Endothelial cell of umbilical vein (primary cell): ENCODE measurements around the gene ELAPOR2. TPM values are rescaled to one million over a fixed set of nuclear protein-coding genes. Genes with fewer than 3 reads are reported as not detected.

ENCODE experiments used
- BruUV-seq: library from RNA; stranded (reverse); fragments of 400-500 nt; replicated peaks from 2 replicates; lab custom pipeline; 2021; lab: Mats Ljungman, UMichigan
- CTCF ChIA-PET: fragments of 300-600, 350-600 bp; sonication (Branson Sonifier 250); formaldehyde crosslinking; loops from one replicate; lab custom pipeline; 2021; ENCODE audit warnings: antibody characterized with exemption, inconsistent platforms; lab: Charles Lee
- POLR2A ChIA-PET: fragments of 300-600, 350-600 bp; sonication (Branson Sonifier 250); formaldehyde crosslinking; loops from one replicate; lab custom pipeline; 2021; ENCODE audit warnings: antibody characterized with exemption, inconsistent platforms; lab: Charles Lee
- DNase-seq: peaks from one replicate; pipeline ENCODE4 v3.0.0-alpha.2; 2011; ENCODE audit warnings: low read depth, low spot score
- FAIRE-seq: peaks from 2 replicates; lab custom pipeline; 2011; peaks lifted over from hg19 to GRCh38; lab: Jason Lieb, UNC
- H2AFZ ChIP-seq: 2 replicates; pipeline ENCODE4 v1.6.0; 2012; ENCODE audit warnings: low read depth, low read length, control low read depth, inconsistent platforms
- H3K27ac ChIP-seq: 2 replicates; pipeline ENCODE4 v1.5.1; 2011; ENCODE audit warnings: low read depth, mild to moderate bottlenecking, control low read depth, low read length, moderate library complexity; ENCODE audit not compliant: insufficient read depth
- H3K27me3 ChIP-seq, 2 experiments: 2 replicates each; pipeline versions ENCODE4 v1.6.0 to v1.6.1; 2011; ENCODE audit warnings: low read length in 2 of 2, mixed read lengths in 1 of 2; ENCODE audit not compliant: control insufficient read depth in 2 of 2, insufficient read depth in 2 of 2
- H3K36me3 ChIP-seq, 2 experiments: 2 replicates in 1 of 2; 3 replicates in 1 of 2; pipeline ENCODE4 v1.5.1; 2011; ENCODE audit warnings: low read length in 2 of 2, mild to moderate bottlenecking in 1 of 2, moderate library complexity in 1 of 2; ENCODE audit not compliant: control insufficient read depth in 2 of 2, insufficient read depth in 2 of 2; ENCODE audit errors: extremely low read depth in 1 of 2
- H3K4me1 ChIP-seq: 3 replicates; pipeline ENCODE4 v1.5.1; 2011; ENCODE audit warnings: mild to moderate bottlenecking, low read length; ENCODE audit not compliant: control insufficient read depth, insufficient read depth; ENCODE audit errors: extremely low read depth
- H3K4me2 ChIP-seq: 2 replicates; pipeline ENCODE4 v1.6.1; 2011; ENCODE audit warnings: low read length, control low read depth, mixed read lengths; ENCODE audit not compliant: insufficient read depth
- H3K4me3 ChIP-seq, 3 experiments: fragments of 200-600 bp in 1 of 3; sonication (generic), shearing (Covaris generic) in 1 of 3; replicated peaks in 1 of 3; 2 replicates each; pipeline ENCODE4 v1.5.1; 2011 to 2016; ENCODE audit warnings: control low read depth in 3 of 3, low read length in 3 of 3, mild to moderate bottlenecking in 2 of 3, inconsistent platforms in 1 of 3, low read depth in 1 of 3, moderate library complexity in 1 of 3; ENCODE audit not compliant: insufficient read depth in 1 of 3
- H3K79me2 ChIP-seq: 2 replicates; pipeline ENCODE4 v1.6.0; 2012; ENCODE audit warnings: low read length, inconsistent platforms; ENCODE audit not compliant: control insufficient read depth, insufficient read depth
- H3K9ac ChIP-seq: replicated peaks from 2 replicates; pipeline ENCODE3; 2011; ENCODE audit warnings: low read length, control low read depth; ENCODE audit not compliant: insufficient read depth; ENCODE audit errors: extremely low read depth
- H3K9me1 ChIP-seq: replicated peaks from 3 replicates; pipeline ENCODE4 v1.6.0; 2011; ENCODE audit warnings: mild to moderate bottlenecking, low read length; ENCODE audit not compliant: control insufficient read depth, insufficient read depth; ENCODE audit errors: extremely low read depth
- H3K9me3 ChIP-seq: replicated peaks from 2 replicates; pipeline ENCODE4 v1.5.1; 2012; ENCODE audit warnings: low read length, inconsistent platforms; ENCODE audit not compliant: control insufficient read depth, insufficient read depth
- H4K20me1 ChIP-seq: replicated peaks from 2 replicates; pipeline ENCODE3; 2011; ENCODE audit warnings: mild to moderate bottlenecking, low read length; ENCODE audit not compliant: control insufficient read depth, insufficient read depth; ENCODE audit errors: extremely low read depth
- CTCF ChIP-seq, 2 donors: IDR thresholded peaks; 1 replicate in 1 of 2; 2 replicates in 1 of 2; pipeline ENCODE4 v1.5.1; 2011; ENCODE audit warnings: low read length in 2 of 2, mild to moderate bottlenecking in 2 of 2, moderate library complexity in 2 of 2, control low read depth in 1 of 2, inconsistent platforms in 1 of 2, low read depth in 1 of 2; ENCODE audit not compliant: insufficient read depth in 1 of 2; ENCODE audit errors: extremely low read depth in 1 of 2
- EZH2 ChIP-seq: IDR thresholded peaks from 2 replicates; pipeline ENCODE4 v1.6.1; 2012; ENCODE audit warnings: borderline replicate concordance, low read depth, mild to moderate bottlenecking, moderate library complexity, low read length, inconsistent platforms; ENCODE audit not compliant: severe bottlenecking
- FOS ChIP-seq: IDR thresholded peaks from 2 replicates; pipeline ENCODE4 v1.6.1; 2011; ENCODE audit warnings: mild to moderate bottlenecking, low read length, moderate library complexity, borderline replicate concordance; ENCODE audit not compliant: insufficient read depth
- GATA2 ChIP-seq: IDR thresholded peaks from 2 replicates; pipeline ENCODE4 v1.7.0; 2011; ENCODE audit warnings: low read depth, mild to moderate bottlenecking, moderate library complexity, mixed read lengths, low read length; ENCODE audit not compliant: insufficient read length, insufficient read depth
- JUN ChIP-seq: IDR thresholded peaks from 2 replicates; pipeline ENCODE4 v1.6.1; 2011; ENCODE audit warnings: borderline replicate concordance, low read depth; ENCODE audit not compliant: insufficient read length, insufficient read depth
- MYC ChIP-seq: IDR thresholded peaks from one replicate; pipeline ENCODE4 v1.6.1; 2011; ENCODE audit warnings: mild to moderate bottlenecking, low read depth, low read length
- POLR2AphosphoS5 ChIP-seq: IDR thresholded peaks from 2 replicates; pipeline ENCODE4 v1.6.1; 2012; ENCODE audit warnings: low read depth, mild to moderate bottlenecking, control low read depth, low read length, moderate library complexity; ENCODE audit not compliant: insufficient read depth
- dilution Hi-C: fragments of 300-500 bp; cut with MboI; formaldehyde crosslinking; loops from one replicate; pipeline ENCODE4 v1.15.0; 2019; ENCODE audit warnings: low sequenced_read_pairs; ENCODE audit not compliant: extremely low pct_ligation_motif_present
- intact Hi-C: fragments of 100-400 bp; cut with micrococcal nuclease; formaldehyde crosslinking; loops from one replicate; pipeline ENCODE4 v1.10.0; 2022
- polyA plus RNA-seq, 4 experiments: library from polyadenylated mRNA; depleted of rRNA in 3 of 4; stranded (reverse) in 3 of 4; unstranded in 1 of 4; fragments of >200 nt; gene quantifications; 2 replicates each; pipeline versions ENCODE4 v1.2.1 to v1.2.3, GENCODE V29; 2011 to 2012; ENCODE audit warnings: missing spikeins in 1 of 4
- total RNA-seq: library from RNA; stranded (reverse); gene quantifications from 2 replicates; pipeline ENCODE4 v1.2.3, GENCODE V29; 2021

ELAPOR2 gene
- total and polyA plus RNA-seq, 2 donors (not counting 3 experiments of a cell fraction or from before 2014, with no cell fraction given) = 38.2 to 63.5 TPM

GRCh38 chr7:87092568-87093091 lies 33.2 kb upstream of the ELAPOR2 start:
- no peak overlapping the region for H3K27ac ChIP-seq
- FAIRE-seq (no peak), DNase-seq (no peak)
- H3K4me3 ChIP-seq = no peak overlapping the region
- no peaks in the 10 kb centered on the region for H3K79me2 ChIP-seq
- no peaks in the 10 kb centered on the region for H3K36me3 ChIP-seq
- ChIA-PET POLR2A (no interaction called here), CTCF (no interaction called here)
- H3K9me3 ChIP-seq = no peaks in the 10 kb centered on the region
- H3K9me1 ChIP-seq = no peaks in the 10 kb centered on the region
- peaks cover 4% of the 10 kb centered on the region in 2 experiments for H3K27me3 ChIP-seq
- H2AFZ ChIP-seq = no peak overlapping the region
- TF ChIP-seq GATA2 (no peak), MYC (no peak), JUN (no peak), FOS (no peak), EZH2 (no peak), CTCF (IDR thresholded peaks at IDR 0.05; ENCODE audit: extremely low read depth in 1 of 2, insufficient read depth in 1 of 2, low read depth in 1 of 2, low read length in 2 of 2) (no peak), POLR2AphosphoS5 (no peak)
- intact Hi-C loops = no loop called here
- dilution Hi-C loops = no loop called here
- H4K20me1 ChIP-seq = no peaks in the 10 kb centered on the region
- no TSS peak for BruUV-seq
- no peak overlapping the region for H3K4me2 ChIP-seq
- no peak overlapping the region for H3K9ac ChIP-seq
- H3K4me1 ChIP-seq = no peaks in the 10 kb centered on the region
